Stimulated activated CD4-positive, alpha-beta T cell treated with anti-CD3 and anti-CD28 coated beads, TNF-alpha, amount 100 ng/mL, for 1 hour (primary cell): ENCODE measurements around the gene NAIF1.
"Not testable (repeated sequence)": the region's sequence is repeated elsewhere in the genome, so short reads cannot be mapped to it uniquely, and the experiment has no call there.

Experiments
- DNase-seq, 3 donors: peaks; one replicate each; pipeline ENCODE4 v3.0.0-alpha.2; 2020; ENCODE audit warnings: low read depth in 3 of 3, low spot score in 1 of 3

NAIF1 gene

DNA sequence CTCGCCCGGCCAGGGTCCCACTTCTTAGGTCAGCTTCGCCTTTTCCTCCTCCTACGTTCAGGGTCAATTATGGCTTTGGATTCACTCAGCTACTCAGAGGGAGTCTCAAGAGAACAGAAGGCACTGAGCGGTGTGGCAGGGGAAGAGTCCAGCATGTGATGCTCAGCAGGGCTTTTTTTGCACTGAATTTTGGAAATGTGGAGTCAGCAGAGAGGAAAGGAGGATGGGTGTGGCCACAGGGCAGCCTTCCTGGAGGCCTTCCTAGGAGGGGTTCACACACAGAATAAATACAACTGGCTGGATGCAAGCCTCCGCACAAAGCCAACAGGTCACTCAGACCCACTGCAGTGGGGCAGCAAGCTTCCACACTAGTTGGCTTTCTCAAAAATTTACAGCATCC lies 4.8 kb downstream of the NAIF1 start:
- no peak for DNase-seq

DNA sequence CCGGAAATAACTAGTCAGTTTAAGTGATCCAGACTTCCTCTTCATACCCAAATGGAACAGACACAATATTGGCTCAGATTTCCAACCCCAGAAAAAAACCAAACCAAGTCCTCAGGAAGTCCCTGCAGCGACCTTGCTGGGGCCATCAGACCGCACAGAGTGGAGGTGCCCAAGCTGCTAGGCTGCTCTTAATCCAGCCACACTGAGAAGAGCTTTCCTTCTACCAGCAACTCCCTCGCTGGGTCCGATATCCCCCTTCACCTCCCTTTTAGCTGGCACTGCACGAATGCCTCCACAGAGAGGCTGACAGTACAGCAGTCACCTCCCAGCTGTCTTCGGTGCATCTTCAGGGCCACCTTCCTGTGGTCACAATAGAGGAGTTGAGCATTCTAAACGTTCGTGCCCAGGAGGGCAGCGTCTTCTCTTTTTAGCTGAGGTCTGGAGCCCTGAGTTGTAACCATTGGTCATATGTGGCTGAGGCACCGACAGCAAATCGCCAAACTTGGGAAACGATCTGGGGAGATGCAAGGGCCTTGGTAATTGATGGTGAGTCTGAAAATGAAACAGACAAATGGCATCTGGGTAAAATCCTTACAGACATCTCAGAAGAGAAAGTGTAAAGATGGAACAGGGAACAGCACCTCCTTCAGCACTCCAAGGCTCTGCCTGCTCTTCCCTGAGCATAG lies 5.7 kb downstream of the NAIF1 start:
- DNase-seq = no peak

GRCh38 chr9:128059365-128059983 lies 7.6 kb downstream of the NAIF1 start:
- no peak for DNase-seq

- no peak for DNase-seq
These were observed 9.3 kb downstream of the NAIF1 start for GRCh38 chr9:128057724-128058409.

DNA sequence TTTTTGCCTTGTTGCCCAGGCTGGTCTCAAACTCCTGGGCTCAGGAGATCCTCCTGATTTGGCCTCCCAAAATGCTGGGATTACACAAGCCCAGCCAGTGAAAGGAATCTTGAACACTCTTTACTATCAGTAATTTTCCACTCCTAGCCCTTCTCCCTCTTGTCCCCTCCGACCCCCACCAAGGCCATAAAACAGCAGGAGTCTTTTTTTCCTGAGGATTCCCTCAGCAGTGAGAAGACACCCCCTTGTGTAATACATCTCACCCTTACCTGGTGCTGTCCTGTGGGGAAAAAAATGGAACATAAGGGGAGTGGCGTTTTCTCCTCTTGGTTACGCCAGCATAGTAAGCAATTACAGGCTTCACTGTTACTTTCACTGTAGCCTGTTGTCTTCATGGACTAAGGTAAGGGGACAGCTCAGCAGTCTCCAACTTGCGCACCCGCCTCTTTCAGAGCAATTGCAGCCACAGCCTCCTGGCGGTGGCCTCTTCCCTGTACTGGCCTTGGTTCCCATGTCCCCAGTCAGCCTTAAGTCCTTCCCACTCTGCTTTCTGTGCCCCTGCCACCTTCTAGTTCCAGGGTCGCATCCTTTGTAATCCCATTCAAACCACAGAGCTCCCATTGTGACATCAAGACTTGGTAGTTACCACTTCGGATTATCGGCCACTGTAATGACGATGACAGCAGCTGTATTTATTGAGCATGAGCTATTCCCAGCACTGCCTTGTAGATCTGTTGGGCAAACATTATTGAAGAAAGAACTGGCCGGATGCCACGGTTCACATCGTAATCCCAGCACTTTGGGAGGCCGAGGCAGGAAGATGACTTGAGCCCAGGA lies 10.0 kb downstream of the NAIF1 start:
- DNase-seq = no peak

DNA sequence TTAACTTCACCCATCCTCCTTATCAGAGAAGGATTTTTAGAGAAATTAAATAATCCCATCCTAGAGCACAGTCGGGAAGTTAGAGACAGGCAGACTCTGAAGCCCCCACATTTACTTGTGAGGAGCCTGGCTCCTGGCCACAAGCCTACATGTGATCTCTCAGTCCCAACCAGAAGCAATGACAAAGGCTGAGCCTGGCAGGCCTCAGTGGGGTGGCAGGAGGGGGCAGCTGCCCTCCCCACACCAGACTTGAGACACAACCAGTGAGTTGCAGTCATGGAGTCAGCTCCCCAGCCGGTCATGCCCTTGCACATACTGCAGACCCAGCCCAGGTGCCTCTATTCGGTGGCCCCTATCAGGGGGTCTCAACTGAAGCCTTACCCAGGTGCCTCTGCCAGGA lies 11.0 kb downstream of the NAIF1 start:
- no peak for DNase-seq

DNA sequence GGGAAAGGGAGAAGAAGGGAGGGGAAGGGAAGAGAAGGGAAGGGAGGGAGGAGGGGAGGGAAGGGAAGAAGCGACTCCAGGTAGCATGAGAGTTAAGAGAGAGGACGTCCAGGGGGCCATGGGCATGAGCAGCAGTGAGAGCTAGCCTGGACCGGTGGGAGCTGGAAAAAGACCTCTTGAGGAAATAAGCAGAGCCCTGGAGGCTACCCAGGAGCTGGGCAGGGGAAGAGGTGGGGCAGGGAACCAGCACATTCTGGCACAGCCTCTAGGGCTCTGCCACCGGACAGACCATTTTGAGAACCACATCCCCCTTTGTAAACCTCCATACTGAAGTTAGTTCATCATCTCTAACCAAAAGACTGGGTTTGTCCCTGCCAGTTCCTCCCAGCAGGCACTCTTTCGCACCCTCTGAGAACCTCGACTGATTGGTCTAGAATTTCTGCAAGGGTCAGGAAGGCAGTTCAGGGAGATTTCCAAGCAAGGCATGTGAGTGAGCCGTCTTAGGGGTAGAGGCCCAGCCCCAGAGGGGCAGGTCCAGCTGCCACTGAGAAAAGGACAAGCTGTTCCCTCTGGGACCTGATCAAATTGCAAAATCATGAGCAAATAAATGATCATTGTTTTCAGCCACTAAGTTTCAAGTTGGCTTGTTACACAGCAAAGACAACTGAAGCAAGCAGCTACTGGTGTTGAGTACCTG lies 11.6 kb downstream of the NAIF1 start:
- DNase-seq = no peak

- DNase-seq = no peak
These were observed 13.0 kb downstream of the NAIF1 start for GRCh38 chr9:128054087-128054486.

DNA sequence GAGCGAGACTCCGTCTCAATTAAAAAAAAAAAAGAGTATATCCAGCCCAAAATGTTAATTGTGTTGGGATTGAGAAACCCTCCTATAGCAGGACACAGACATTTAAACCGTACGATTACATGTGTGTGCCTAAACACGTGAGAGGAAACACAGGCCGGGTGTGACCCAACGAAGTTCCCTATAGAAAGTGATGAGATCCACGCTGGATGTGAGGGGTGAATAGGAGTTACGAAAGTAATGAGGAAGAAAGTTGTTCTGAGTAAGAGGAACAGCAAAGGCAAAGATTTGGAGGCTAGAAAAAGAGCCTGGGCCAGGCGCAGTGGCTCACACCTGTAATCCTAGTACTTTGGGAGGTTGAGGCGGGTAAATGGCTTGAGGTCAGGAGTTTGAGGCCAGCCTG lies 13.6 kb downstream of the NAIF1 start:
- no peak for DNase-seq

GRCh38 chr9:128051932-128052709 lies 15.0 kb downstream of the NAIF1 start:
- no peak for DNase-seq

GRCh38 chr9:128049843-128050242 lies 17.3 kb downstream of the NAIF1 start:
- DNase-seq = no peak

- DNase-seq = no peak
These were observed 18.5 kb downstream of the NAIF1 start for GRCh38 chr9:128048663-128049062.

GRCh38 chr9:128047231-128047630 lies 19.9 kb downstream of the NAIF1 start:
- DNase-seq = no peak

DNA sequence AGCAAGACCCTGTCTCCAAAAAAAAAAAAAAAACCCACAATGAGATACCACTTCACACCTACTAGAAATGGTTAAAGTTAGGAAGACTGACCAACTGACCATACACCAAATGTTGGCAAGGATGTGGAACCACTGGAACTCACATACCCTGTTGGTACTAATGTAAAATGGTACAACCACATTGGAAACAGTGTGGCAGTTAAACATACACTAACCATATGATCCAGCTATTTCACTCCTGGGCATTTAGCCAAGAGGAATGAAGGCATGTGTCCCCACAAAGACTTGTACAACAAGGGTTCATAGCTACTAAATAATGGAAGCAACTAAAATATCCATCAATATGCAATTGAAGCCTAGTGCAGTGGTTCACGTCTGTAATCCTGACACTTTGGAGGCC lies 21.3 kb downstream of the NAIF1 start:
- no peak for DNase-seq

- DNase-seq = not testable (repeated sequence)
These were observed 21.7 kb downstream of the NAIF1 start for GRCh38 chr9:128045409-128045808.

DNA sequence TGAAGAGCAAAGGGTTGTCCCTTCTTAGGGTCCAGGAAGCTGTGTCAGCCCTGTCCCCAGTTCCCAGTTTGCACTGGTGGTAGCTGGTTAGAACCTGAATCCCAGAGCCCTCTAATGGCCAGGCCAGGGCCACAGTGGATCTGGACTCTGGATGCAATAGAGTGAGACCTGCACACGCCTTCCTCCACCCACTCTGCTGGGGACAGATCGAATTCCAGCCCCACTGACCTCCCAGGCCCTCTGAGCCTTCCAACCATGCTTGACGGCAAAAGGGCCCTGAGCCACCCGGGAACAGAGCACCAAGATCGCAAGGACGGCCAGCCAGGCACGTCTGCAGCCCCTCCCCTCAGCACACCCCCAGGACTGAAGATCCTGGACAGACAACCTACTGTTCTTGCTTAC lies 23.7 kb downstream of the NAIF1 start:
- no peak for DNase-seq

GRCh38 chr9:128042043-128042442 lies 25.1 kb downstream of the NAIF1 start:
- no peak for DNase-seq

DNA sequence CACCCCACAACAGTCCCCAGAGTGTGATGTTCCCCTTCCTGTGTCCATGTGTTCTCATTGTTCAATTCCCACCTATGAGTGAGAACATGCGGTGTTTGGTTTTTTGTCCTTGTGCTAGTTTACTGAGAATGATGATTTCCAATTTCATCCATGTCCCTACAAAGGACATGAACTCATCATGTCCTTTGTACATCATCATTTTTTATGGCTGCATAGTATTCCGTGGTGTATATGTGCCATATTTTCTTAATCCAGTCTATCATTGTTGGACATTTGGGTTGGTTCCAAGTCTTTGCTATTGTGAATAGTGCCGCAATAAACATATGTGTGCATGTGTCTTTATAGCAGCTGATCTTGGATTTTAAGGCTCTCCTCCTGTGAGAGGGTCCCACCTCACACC lies 26.3 kb downstream of the NAIF1 start:
- DNase-seq = not testable (repeated sequence)

DNA sequence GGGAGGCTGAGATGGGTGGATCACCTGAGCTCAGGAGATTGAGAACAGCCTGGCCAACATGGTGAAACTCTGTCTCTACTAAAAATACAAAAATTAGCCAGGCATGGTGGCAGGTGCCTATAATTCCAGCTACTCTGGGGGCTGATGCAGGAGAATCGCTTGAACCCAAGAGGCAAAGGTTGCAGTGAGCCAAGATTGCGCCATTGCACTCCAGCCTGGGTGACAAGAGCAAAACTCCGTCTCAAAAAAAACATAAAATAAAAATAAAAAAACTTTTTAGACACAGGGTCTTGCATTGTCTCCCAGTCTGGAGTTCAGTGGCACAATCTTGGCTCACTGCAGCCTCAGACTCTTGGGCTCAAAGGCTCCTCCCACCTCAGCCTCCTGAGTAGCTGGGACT lies 30.6 kb downstream of the NAIF1 start:
- not testable (repeated sequence) for DNase-seq
